HepG2 (cell line): ENCODE results near the gene KMT5C. TPM values are rescaled to one million over a fixed set of nuclear protein-coding genes. Genes with fewer than 3 reads are reported as not detected.

Source experiments
- CBX5 ChIP-seq: sonication (generic); formaldehyde crosslinking; IDR thresholded peaks from 2 replicates; pipeline ENCODE4 v1.4.0; 2020; ENCODE audit warnings: missing genetic modification reagents, borderline replicate concordance
- CC2D1A ChIP-seq: sonication (generic); formaldehyde crosslinking; IDR thresholded peaks from 2 replicates; pipeline ENCODE4 v1.8.1; 2023; ENCODE audit warnings: mild to moderate bottlenecking, missing genetic modification reagents
- DNMT1 ChIP-seq: sonication (generic); formaldehyde crosslinking; IDR thresholded peaks from 2 replicates; pipeline ENCODE4 v1.5.1; 2020; ENCODE audit warnings: mild to moderate bottlenecking, missing genetic modification reagents
- ETS1 ChIP-seq: sonication (generic); formaldehyde crosslinking; IDR thresholded peaks from 2 replicates; pipeline ENCODE4 v1.4.0; 2020; ENCODE audit warnings: missing genetic modification reagents
- HDAC2 ChIP-seq: sonication (generic); formaldehyde crosslinking; IDR thresholded peaks from 2 replicates; pipeline ENCODE4 v1.4.0; 2020; ENCODE audit warnings: missing genetic modification reagents
- HES4 ChIP-seq: sonication (generic); formaldehyde crosslinking; IDR thresholded peaks from 2 replicates; pipeline ENCODE4 v1.9.0; 2021; ENCODE audit warnings: mild to moderate bottlenecking, missing genetic modification reagents, borderline replicate concordance
- HIVEP1 ChIP-seq: sonication (generic); formaldehyde crosslinking; IDR thresholded peaks from 2 replicates; pipeline ENCODE4 v1.4.0; 2020; ENCODE audit warnings: mild to moderate bottlenecking, missing genetic modification reagents
- HNF1B ChIP-seq: sonication (generic); formaldehyde crosslinking; IDR thresholded peaks from 2 replicates; pipeline ENCODE4 v1.5.1; 2020; ENCODE audit warnings: mild to moderate bottlenecking, moderate library complexity, missing genetic modification reagents
- HOXA3 ChIP-seq: sonication (generic); formaldehyde crosslinking; IDR thresholded peaks from 2 replicates; pipeline ENCODE4 v1.5.0; 2020; ENCODE audit warnings: missing genetic modification reagents
- MLLT10 ChIP-seq: sonication (generic); formaldehyde crosslinking; IDR thresholded peaks from 2 replicates; pipeline ENCODE4 v1.4.0; 2020; ENCODE audit warnings: missing genetic modification reagents
- MTA1 ChIP-seq: sonication (generic); formaldehyde crosslinking; IDR thresholded peaks from 2 replicates; pipeline ENCODE4 v1.4.0; 2020; ENCODE audit warnings: missing genetic modification reagents, mild to moderate bottlenecking, borderline replicate concordance
- NR0B2 ChIP-seq: sonication (generic); formaldehyde crosslinking; IDR thresholded peaks from 2 replicates; pipeline ENCODE4 v1.4.0; 2020; ENCODE audit warnings: mild to moderate bottlenecking, missing genetic modification reagents
- RXRA ChIP-seq: sonication (generic); formaldehyde crosslinking; IDR thresholded peaks from 2 replicates; pipeline ENCODE4 v1.5.1; 2020; ENCODE audit warnings: missing genetic modification reagents
- SAP130 ChIP-seq: IDR thresholded peaks from 2 replicates; pipeline ENCODE4 v1.6.1; 2016; ENCODE audit warnings: low read depth
- SP4 ChIP-seq: sonication (generic); formaldehyde crosslinking; IDR thresholded peaks from 2 replicates; pipeline ENCODE4 v1.8.1; 2023; ENCODE audit warnings: mild to moderate bottlenecking, missing genetic modification reagents
- SPEN ChIP-seq: sonication (generic); formaldehyde crosslinking; IDR thresholded peaks from 2 replicates; pipeline ENCODE4 v1.5.1; 2020; ENCODE audit warnings: low read depth, mild to moderate bottlenecking, missing genetic modification reagents
- XBP1 ChIP-seq: sonication (generic); formaldehyde crosslinking; IDR thresholded peaks from 2 replicates; pipeline ENCODE4 v1.5.0; 2020; ENCODE audit warnings: missing genetic modification reagents
- YEATS2 ChIP-seq: sonication (generic); formaldehyde crosslinking; IDR thresholded peaks from 2 replicates; pipeline ENCODE4 v1.4.0; 2020; ENCODE audit warnings: missing genetic modification reagents, borderline replicate concordance
- ZC3H4 ChIP-seq: sonication (generic); formaldehyde crosslinking; IDR thresholded peaks from 2 replicates; pipeline ENCODE4 v1.4.0; 2020; ENCODE audit warnings: missing genetic modification reagents, borderline replicate concordance
- ZFX ChIP-seq: sonication (generic); formaldehyde crosslinking; IDR thresholded peaks from 2 replicates; pipeline ENCODE4 v1.4.0; 2020; ENCODE audit warnings: mild to moderate bottlenecking, low read depth, missing genetic modification reagents, moderate library complexity
- ZFY ChIP-seq: sonication (generic); formaldehyde crosslinking; IDR thresholded peaks from 2 replicates; pipeline ENCODE4 v1.4.0; 2020; ENCODE audit warnings: missing genetic modification reagents
- ZNF143 ChIP-seq: sonication (generic); formaldehyde crosslinking; IDR thresholded peaks from 2 replicates; pipeline ENCODE4 v1.4.0; 2020; ENCODE audit warnings: missing genetic modification reagents
- ZNF354B ChIP-seq: sonication (generic); formaldehyde crosslinking; IDR thresholded peaks from 2 replicates; pipeline ENCODE4 v1.8.0; 2022; ENCODE audit warnings: mild to moderate bottlenecking, missing genetic modification reagents
- ZNF724P ChIP-seq: sonication (generic); formaldehyde crosslinking; IDR thresholded peaks from 2 replicates; pipeline ENCODE4 v1.8.0; 2022; ENCODE audit warnings: missing genetic modification reagents, borderline replicate concordance
- ZSCAN22 ChIP-seq: sonication (generic); formaldehyde crosslinking; IDR thresholded peaks from 2 replicates; pipeline ENCODE4 v1.4.0; 2020; ENCODE audit warnings: mild to moderate bottlenecking, missing genetic modification reagents
- polyA plus RNA-seq, 8 experiments: library from polyadenylated mRNA; depleted of rRNA in 3 of 8; stranded (reverse) in 7 of 8; unstranded in 1 of 8; fragments of >200 nt; fragmentation: Illumina TruSeq in 4 of 8; extraction: Trizol in 4 of 8; gene quantifications; 2 replicates each; pipeline versions ENCODE4 v1.2.1 to v1.2.3, GENCODE V29; 2011 to 2016; ENCODE audit warnings: low read depth in 4 of 8, missing spikeins in 1 of 8, mixed read lengths in 1 of 8; ENCODE audit not compliant: insufficient read depth in 1 of 8
- total RNA-seq, 5 experiments: library from RNA; depleted of rRNA; stranded (reverse); fragments of >200 nt; fragmentation: Illumina TruSeq; extraction: Trizol; gene quantifications; 2 replicates each; pipeline ENCODE4 v1.2.3, GENCODE V29; 2016; ENCODE audit warnings: low read depth in 1 of 5
- TF ChIP-seq, protein P1 (sequence below): sonication (generic); formaldehyde crosslinking; IDR thresholded peaks from 2 replicates; pipeline ENCODE4 v1.5.0; 2020; ENCODE audit warnings: mild to moderate bottlenecking, missing genetic modification reagents

The KMT5C gene
- total and polyA plus RNA-seq, 2 of the 13 experiments (the other 11 are each of a cell fraction or from before 2014, with no cell fraction given) = 5.5 to 9.0 TPM

GRCh38 chr19:55353803-55354697, 14.4 kb downstream of the KMT5C start (continued):
- TF ChIP-seq HIVEP1 (no peak), HNF1B (CRISPR knock-in tag) (no peak), ZFY (CRISPR knock-in tag) (0 out of 2 replicates have a peak, but pooled peaks have one; percentile 15), ZFX (peak; percentile 22; the same call in 1 of the 2 replicates), ZNF724P (CRISPR knock-in tag) (no peak), RXRA (CRISPR knock-in tag) (no peak), SP4 (CRISPR knock-in tag) (peak; percentile 85), MTA1 (CRISPR knock-in tag) (no peak), YEATS2 (no peak), ETS1 (CRISPR knock-in tag) (no peak), XBP1 (CRISPR knock-in tag) (no peak), MLLT10 (CRISPR knock-in tag) (no peak), ZC3H4 (CRISPR knock-in tag) (no peak), ZSCAN22 (CRISPR knock-in tag) (no peak), SPEN (CRISPR knock-in tag) (0 out of 2 replicates have a peak, but pooled peaks have one; percentile 15), ZNF143 (CRISPR knock-in tag) (no peak), CC2D1A (CRISPR knock-in tag) (no peak), HOXA3 (CRISPR knock-in tag) (no peak), DNMT1 (CRISPR knock-in tag) (0 out of 2 replicates have a peak, but pooled peaks have one; percentile 20), HDAC2 (no peak), SAP130 (CRISPR knock-in tag) (peak; percentile 37; the same call in 1 of the 2 replicates), CBX5 (CRISPR knock-in tag) (no peak), HES4 (no peak), NR0B2 (CRISPR knock-in tag) (no peak), ZNF354B (no peak)
- TF ChIP-seq, protein P1, sequence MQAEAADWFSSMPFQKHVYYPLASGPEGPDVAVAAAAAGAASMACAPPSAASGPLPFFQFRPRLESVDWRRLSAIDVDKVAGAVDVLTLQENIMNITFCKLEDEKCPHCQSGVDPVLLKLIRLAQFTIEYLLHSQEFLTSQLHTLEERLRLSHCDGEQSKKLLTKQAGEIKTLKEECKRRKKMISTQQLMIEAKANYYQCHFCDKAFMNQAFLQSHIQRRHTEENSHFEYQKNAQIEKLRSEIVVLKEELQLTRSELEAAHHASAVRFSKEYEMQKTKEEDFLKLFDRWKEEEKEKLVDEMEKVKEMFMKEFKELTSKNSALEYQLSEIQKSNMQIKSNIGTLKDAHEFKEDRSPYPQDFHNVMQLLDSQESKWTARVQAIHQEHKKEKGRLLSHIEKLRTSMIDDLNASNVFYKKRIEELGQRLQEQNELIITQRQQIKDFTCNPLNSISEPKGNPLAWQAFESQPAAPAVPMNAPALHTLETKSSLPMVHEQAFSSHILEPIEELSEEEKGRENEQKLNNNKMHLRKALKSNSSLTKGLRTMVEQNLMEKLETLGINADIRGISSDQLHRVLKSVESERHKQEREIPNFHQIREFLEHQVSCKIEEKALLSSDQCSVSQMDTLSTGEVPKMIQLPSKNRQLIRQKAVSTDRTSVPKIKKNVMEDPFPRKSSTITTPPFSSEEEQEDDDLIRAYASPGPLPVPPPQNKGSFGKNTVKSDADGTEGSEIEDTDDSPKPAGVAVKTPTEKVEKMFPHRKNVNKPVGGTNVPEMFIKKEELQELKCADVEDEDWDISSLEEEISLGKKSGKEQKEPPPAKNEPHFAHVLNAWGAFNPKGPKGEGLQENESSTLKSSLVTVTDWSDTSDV (CRISPR knock-in tag) = no peak
